HEK293 (cell line): ENCODE results near the gene ADCY4.

Experiments
- CTCF ChIA-PET: fragments of 350-600 bp; formaldehyde crosslinking; extraction: SDS; loops from one replicate; lab custom pipeline; 2021; ENCODE audit warnings: antibody characterized with exemption; lab: Yijun Ruan, JAX
- POLR2A ChIA-PET: fragments of 300-600 bp; formaldehyde crosslinking; extraction: SDS; loops from one replicate; lab custom pipeline; 2020; ENCODE audit warnings: antibody characterized with exemption, inconsistent platforms; lab: Yijun Ruan, JAX
- H3K27ac ChIP-seq: fragments of 200-500 bp; sonication (Bioruptor generic); 2 replicates; pipeline ENCODE4 v1.5.1; 2014; ENCODE audit warnings: low read depth, low read length, control low read depth, inconsistent platforms; ENCODE audit errors: extremely low read depth
- H3K36me3 ChIP-seq, 2 experiments: fragments of 200-500 bp in 1 of 2; sonication (Bioruptor generic) in 1 of 2; 1 replicate in 1 of 2; 2 replicates in 1 of 2; pipeline ENCODE4 v1.5.1; 2014 to 2017; ENCODE audit warnings: inconsistent platforms in 2 of 2, low read length in 2 of 2; ENCODE audit not compliant: control insufficient read depth in 2 of 2, insufficient read depth in 1 of 2
- H3K4me1 ChIP-seq: fragments of 200-500 bp; sonication (Bioruptor generic); 2 replicates; pipeline ENCODE4 v1.5.1; 2014; ENCODE audit warnings: mild to moderate bottlenecking, low read length, inconsistent platforms; ENCODE audit not compliant: control insufficient read depth, insufficient read depth
- H3K4me3 ChIP-seq: 2 replicates; pipeline ENCODE4 v1.5.1; 2011; ENCODE audit warnings: low read depth, mild to moderate bottlenecking, control low read depth, low read length, moderate library complexity
- H3K9me3 ChIP-seq: fragments of 200-500 bp; sonication (Bioruptor generic); 2 replicates; pipeline ENCODE4 v1.5.1; 2014; ENCODE audit warnings: low read depth, low read length, inconsistent platforms; ENCODE audit not compliant: control insufficient read depth, insufficient read depth
- HOXC10 ChIP-seq: sonication (generic); formaldehyde crosslinking; IDR thresholded peaks from 2 replicates; pipeline ENCODE4 v1.8.1; 2023; ENCODE audit warnings: mild to moderate bottlenecking, missing genetic modification reagents
- SP2 ChIP-seq: fragments of 450-650 bp; formaldehyde crosslinking; IDR thresholded peaks from 2 replicates; pipeline ENCODE4 v1.5.1; 2016; ENCODE audit warnings: missing biosample characterization, missing genetic modification characterization
- ZBTB7A ChIP-seq: fragments of 450-650 bp; formaldehyde crosslinking; IDR thresholded peaks from 2 replicates; pipeline ENCODE4 v1.5.1; 2016; ENCODE audit warnings: low read depth, missing biosample characterization, missing genetic modification characterization
- ZNF132 ChIP-seq: fragments of 450-650 bp; formaldehyde crosslinking; IDR thresholded peaks from 2 replicates; pipeline ENCODE4 v1.5.1; 2017; ENCODE audit warnings: missing biosample characterization, missing genetic modification characterization, borderline replicate concordance
- ZNF302 ChIP-seq: fragments of 450-650 bp; formaldehyde crosslinking; IDR thresholded peaks from 2 replicates; pipeline ENCODE4 v1.5.1; 2016; ENCODE audit warnings: missing biosample characterization, missing genetic modification characterization, low read depth
- ZNF544 ChIP-seq: fragments of 450-650 bp; formaldehyde crosslinking; IDR thresholded peaks from 2 replicates; pipeline ENCODE4 v1.5.0; 2017; ENCODE audit warnings: missing biosample characterization, missing genetic modification characterization
- ZNF768 ChIP-seq: fragments of 450-650 bp; formaldehyde crosslinking; IDR thresholded peaks from 2 replicates; pipeline ENCODE4 v1.5.1; 2018; ENCODE audit warnings: missing biosample characterization, mild to moderate bottlenecking, missing genetic modification characterization
- ZNF830 ChIP-seq: fragments of 450-650 bp; IDR thresholded peaks from 2 replicates; pipeline ENCODE4 v1.5.0; 2018; ENCODE audit warnings: missing biosample characterization, missing genetic modification characterization, low read depth, mild to moderate bottlenecking, moderate library complexity
- TF ChIP-seq, protein P1 (sequence below): fragments of 450-650 bp; formaldehyde crosslinking; IDR thresholded peaks from 2 replicates; pipeline ENCODE4 v1.5.1; 2016; ENCODE audit warnings: missing biosample characterization, missing genetic modification characterization
- TF ChIP-seq, protein P2 (sequence below): fragments of 450-650 bp; formaldehyde crosslinking; IDR thresholded peaks from 2 replicates; pipeline ENCODE4 v1.5.1; 2016; ENCODE audit warnings: missing biosample characterization, missing genetic modification characterization, borderline replicate concordance
- TF ChIP-seq, protein P3 (sequence below): fragments of 450-650 bp; formaldehyde crosslinking; IDR thresholded peaks from 2 replicates; pipeline ENCODE4 v1.5.1; 2016; ENCODE audit warnings: missing biosample characterization, missing genetic modification characterization
- TF ChIP-seq, protein P4 (sequence below): fragments of 450-650 bp; formaldehyde crosslinking; IDR thresholded peaks from 2 replicates; pipeline ENCODE4 v1.5.1; 2016; ENCODE audit warnings: missing biosample characterization, missing genetic modification characterization, borderline replicate concordance

The ADCY4 gene

DNA sequence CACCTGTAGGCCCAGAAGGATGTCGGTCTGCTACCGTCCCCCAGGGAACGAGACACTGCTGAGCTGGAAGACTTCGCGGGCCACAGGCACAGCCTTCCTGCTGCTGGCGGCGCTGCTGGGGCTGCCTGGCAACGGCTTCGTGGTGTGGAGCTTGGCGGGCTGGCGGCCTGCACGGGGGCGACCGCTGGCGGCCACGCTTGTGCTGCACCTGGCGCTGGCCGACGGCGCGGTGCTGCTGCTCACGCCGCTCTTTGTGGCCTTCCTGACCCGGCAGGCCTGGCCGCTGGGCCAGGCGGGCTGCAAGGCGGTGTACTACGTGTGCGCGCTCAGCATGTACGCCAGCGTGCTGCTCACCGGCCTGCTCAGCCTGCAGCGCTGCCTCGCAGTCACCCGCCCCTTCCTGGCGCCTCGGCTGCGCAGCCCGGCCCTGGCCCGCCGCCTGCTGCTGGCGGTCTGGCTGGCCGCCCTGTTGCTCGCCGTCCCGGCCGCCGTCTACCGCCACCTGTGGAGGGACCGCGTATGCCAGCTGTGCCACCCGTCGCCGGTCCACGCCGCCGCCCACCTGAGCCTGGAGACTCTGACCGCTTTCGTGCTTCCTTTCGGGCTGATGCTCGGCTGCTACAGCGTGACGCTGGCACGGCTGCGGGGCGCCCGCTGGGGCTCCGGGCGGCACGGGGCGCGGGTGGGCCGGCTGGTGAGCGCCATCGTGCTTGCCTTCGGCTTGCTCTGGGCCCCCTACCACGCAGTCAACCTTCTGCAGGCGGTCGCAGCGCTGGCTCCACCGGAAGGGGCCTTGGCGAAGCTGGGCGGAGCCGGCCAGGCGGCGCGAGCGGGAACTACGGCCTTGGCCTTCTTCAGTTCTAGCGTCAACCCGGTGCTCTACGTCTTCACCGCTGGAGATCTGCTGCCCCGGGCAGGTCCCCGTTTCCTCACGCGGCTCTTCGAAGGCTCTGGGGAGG is 23.9 kb downstream of the ADCY4 start, which contains the start of gene LTB4R:
TSS of gene LTB4R (plus strand) at position 857 of the 959 bp plus-strand sequence. CDS start 4,150 bp downstream, outside the sequence.
- POLR2A ChIA-PET, result interaction anchor here (1.1 kb wide), 1 partner anchor 69 kb away, joined by 3 read pairs; the partner anchor contains the start of gene TINF2
- H3K27ac ChIP-seq, result no peak within 1 kb of the TSS

More for the DNA sequence above, 23.9 kb downstream of the ADCY4 start, which contains the start of gene LTB4R:
- no peaks in the 10 kb centered on the region for H3K4me1 ChIP-seq
- H3K4me3 ChIP-seq, result no peak within 1 kb of the TSS
- TF ChIP-seq ZBTB7A (tag by site-specific recombination) (no peak), ZNF830 (tag by site-specific recombination) (no peak), ZNF768 (tag by site-specific recombination) (no peak), ZNF132 (tag by site-specific recombination) (no peak), ZNF302 (no peak), SP2 (tag by site-specific recombination) (no peak), HOXC10 (CRISPR knock-in tag) (no peak), ZNF544 (no peak)
- TF ChIP-seq, protein P1, sequence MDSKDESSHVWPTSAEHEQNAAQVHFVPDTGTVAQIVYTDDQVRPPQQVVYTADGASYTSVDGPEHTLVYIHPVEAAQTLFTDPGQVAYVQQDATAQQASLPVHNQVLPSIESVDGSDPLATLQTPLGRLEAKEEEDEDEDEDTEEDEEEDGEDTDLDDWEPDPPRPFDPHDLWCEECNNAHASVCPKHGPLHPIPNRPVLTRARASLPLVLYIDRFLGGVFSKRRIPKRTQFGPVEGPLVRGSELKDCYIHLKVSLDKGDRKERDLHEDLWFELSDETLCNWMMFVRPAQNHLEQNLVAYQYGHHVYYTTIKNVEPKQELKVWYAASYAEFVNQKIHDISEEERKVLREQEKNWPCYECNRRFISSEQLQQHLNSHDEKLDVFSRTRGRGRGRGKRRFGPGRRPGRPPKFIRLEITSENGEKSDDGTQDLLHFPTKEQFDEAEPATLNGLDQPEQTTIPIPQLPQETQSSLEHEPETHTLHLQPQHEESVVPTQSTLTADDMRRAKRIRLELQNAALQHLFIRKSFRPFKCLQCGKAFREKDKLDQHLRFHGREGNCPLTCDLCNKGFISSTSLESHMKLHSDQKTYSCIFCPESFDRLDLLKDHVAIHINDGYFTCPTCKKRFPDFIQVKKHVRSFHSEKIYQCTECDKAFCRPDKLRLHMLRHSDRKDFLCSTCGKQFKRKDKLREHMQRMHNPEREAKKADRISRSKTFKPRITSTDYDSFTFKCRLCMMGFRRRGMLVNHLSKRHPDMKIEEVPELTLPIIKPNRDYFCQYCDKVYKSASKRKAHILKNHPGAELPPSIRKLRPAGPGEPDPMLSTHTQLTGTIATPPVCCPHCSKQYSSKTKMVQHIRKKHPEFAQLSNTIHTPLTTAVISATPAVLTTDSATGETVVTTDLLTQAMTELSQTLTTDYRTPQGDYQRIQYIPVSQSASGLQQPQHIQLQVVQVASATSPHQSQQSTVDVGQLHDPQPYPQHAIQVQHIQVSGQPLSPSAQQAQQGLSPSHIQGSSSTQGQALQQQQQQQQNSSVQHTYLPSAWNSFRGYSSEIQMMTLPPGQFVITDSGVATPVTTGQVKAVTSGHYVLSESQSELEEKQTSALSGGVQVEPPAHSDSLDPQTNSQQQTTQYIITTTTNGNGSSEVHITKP (tag by site-specific recombination), result no peak
- TF ChIP-seq, protein P2, sequence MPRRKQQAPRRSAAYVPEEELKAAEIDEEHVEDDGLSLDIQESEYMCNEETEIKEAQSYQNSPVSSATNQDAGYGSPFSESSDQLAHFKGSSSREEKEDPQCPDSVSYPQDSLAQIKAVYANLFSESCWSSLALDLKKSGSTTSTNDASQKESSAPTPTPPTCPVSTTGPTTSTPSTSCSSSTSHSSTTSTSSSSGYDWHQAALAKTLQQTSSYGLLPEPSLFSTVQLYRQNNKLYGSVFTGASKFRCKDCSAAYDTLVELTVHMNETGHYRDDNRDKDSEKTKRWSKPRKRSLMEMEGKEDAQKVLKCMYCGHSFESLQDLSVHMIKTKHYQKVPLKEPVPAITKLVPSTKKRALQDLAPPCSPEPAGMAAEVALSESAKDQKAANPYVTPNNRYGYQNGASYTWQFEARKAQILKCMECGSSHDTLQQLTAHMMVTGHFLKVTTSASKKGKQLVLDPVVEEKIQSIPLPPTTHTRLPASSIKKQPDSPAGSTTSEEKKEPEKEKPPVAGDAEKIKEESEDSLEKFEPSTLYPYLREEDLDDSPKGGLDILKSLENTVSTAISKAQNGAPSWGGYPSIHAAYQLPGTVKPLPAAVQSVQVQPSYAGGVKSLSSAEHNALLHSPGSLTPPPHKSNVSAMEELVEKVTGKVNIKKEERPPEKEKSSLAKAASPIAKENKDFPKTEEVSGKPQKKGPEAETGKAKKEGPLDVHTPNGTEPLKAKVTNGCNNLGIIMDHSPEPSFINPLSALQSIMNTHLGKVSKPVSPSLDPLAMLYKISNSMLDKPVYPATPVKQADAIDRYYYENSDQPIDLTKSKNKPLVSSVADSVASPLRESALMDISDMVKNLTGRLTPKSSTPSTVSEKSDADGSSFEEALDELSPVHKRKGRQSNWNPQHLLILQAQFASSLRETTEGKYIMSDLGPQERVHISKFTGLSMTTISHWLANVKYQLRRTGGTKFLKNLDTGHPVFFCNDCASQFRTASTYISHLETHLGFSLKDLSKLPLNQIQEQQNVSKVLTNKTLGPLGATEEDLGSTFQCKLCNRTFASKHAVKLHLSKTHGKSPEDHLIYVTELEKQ, result no peak
- TF ChIP-seq, protein P3, sequence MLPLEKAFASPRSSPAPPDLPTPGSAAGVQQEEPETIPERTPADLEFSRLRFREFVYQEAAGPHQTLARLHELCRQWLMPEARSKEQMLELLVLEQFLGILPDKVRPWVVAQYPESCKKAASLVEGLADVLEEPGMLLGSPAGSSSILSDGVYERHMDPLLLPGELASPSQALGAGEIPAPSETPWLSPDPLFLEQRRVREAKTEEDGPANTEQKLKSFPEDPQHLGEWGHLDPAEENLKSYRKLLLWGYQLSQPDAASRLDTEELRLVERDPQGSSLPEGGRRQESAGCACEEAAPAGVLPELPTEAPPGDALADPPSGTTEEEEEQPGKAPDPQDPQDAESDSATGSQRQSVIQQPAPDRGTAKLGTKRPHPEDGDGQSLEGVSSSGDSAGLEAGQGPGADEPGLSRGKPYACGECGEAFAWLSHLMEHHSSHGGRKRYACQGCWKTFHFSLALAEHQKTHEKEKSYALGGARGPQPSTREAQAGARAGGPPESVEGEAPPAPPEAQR (tag by site-specific recombination), result no peak
- TF ChIP-seq, protein P4, sequence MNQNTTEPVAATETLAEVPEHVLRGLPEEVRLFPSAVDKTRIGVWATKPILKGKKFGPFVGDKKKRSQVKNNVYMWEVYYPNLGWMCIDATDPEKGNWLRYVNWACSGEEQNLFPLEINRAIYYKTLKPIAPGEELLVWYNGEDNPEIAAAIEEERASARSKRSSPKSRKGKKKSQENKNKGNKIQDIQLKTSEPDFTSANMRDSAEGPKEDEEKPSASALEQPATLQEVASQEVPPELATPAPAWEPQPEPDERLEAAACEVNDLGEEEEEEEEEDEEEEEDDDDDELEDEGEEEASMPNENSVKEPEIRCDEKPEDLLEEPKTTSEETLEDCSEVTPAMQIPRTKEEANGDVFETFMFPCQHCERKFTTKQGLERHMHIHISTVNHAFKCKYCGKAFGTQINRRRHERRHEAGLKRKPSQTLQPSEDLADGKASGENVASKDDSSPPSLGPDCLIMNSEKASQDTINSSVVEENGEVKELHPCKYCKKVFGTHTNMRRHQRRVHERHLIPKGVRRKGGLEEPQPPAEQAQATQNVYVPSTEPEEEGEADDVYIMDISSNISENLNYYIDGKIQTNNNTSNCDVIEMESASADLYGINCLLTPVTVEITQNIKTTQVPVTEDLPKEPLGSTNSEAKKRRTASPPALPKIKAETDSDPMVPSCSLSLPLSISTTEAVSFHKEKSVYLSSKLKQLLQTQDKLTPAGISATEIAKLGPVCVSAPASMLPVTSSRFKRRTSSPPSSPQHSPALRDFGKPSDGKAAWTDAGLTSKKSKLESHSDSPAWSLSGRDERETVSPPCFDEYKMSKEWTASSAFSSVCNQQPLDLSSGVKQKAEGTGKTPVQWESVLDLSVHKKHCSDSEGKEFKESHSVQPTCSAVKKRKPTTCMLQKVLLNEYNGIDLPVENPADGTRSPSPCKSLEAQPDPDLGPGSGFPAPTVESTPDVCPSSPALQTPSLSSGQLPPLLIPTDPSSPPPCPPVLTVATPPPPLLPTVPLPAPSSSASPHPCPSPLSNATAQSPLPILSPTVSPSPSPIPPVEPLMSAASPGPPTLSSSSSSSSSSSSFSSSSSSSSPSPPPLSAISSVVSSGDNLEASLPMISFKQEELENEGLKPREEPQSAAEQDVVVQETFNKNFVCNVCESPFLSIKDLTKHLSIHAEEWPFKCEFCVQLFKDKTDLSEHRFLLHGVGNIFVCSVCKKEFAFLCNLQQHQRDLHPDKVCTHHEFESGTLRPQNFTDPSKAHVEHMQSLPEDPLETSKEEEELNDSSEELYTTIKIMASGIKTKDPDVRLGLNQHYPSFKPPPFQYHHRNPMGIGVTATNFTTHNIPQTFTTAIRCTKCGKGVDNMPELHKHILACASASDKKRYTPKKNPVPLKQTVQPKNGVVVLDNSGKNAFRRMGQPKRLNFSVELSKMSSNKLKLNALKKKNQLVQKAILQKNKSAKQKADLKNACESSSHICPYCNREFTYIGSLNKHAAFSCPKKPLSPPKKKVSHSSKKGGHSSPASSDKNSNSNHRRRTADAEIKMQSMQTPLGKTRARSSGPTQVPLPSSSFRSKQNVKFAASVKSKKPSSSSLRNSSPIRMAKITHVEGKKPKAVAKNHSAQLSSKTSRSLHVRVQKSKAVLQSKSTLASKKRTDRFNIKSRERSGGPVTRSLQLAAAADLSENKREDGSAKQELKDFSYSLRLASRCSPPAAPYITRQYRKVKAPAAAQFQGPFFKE, result no peak
- H3K36me3 ChIP-seq, result peaks cover 0 to 65% of the 10 kb centered on the region in 2 experiments; a peak in 2 of 3 replicates
- CTCF ChIA-PET, result interaction anchor here (0.5 to 4.7 kb wide), 5 partner anchors 11 to 827 kb away, joined by 3 to 70 read pairs (median 3); partner anchors contain the start of genes DHRS1, NOP9, RABGGTA and TINF2
- no peaks in the 10 kb centered on the region for H3K9me3 ChIP-seq
